ENCODE measurements around the gene SHISA7.

DNA sequence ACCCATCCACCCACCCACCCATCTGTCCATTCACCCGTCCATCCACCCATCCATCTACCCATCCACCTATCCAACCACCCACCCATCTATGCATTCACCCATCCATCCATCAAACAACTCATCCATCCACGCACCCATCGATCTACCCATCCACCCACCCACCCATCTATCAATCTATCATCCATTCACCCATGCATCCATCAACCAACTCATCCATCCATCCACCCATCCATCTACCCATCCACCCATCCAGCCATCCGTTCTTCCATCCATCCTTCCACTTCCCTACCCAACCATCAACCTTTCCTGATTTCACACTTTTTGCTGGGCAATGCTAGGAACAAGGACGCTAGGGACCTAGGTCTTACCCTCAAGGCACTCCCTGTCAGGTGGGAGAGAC lies 61.1 kb downstream of the SHISA7 start:
- TF ChIP-seq, protein P1, sequence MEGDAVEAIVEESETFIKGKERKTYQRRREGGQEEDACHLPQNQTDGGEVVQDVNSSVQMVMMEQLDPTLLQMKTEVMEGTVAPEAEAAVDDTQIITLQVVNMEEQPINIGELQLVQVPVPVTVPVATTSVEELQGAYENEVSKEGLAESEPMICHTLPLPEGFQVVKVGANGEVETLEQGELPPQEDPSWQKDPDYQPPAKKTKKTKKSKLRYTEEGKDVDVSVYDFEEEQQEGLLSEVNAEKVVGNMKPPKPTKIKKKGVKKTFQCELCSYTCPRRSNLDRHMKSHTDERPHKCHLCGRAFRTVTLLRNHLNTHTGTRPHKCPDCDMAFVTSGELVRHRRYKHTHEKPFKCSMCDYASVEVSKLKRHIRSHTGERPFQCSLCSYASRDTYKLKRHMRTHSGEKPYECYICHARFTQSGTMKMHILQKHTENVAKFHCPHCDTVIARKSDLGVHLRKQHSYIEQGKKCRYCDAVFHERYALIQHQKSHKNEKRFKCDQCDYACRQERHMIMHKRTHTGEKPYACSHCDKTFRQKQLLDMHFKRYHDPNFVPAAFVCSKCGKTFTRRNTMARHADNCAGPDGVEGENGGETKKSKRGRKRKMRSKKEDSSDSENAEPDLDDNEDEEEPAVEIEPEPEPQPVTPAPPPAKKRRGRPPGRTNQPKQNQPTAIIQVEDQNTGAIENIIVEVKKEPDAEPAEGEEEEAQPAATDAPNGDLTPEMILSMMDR (IDR thresholded peaks at IDR 0.05) = no peak
- TF ChIP-seq POLR2A (IDR thresholded peaks at IDR 0.05) = no peak

Data from heart left ventricle (tissue), 13 donors.